ENCODE results near the gene IWS1.
A peak's percentile ranks its signal among the peaks of the same experiment; 100 is the strongest.

IWS1 gene

GRCh38 chr2:127511917-127512316 is 14.4 kb downstream of the IWS1 start:
- DNase-seq = no peak
- intact Hi-C loops (cut with DNase I) = no loop called here

GRCh38 chr2:127511090-127511695 is 15.1 kb downstream of the IWS1 start:
- no peak for DNase-seq
- intact Hi-C loops (cut with DNase I) = no loop called here

GRCh38 chr2:127510073-127510472 is 16.2 kb downstream of the IWS1 start:
- intact Hi-C loops (cut with DNase I) = no loop called here
- DNase-seq = no peak

- intact Hi-C loops (cut with DNase I) = no loop called here
- DNase-seq = peak; percentile 19 to 91 (median 72)
These were observed 17.7 kb downstream of the IWS1 start for GRCh38 chr2:127508631-127509034.

GRCh38 chr2:127508023-127508630 is 18.2 kb downstream of the IWS1 start:
- intact Hi-C loops (cut with DNase I) = no loop called here
- no peak for DNase-seq

GRCh38 chr2:127506510-127506909 is 19.8 kb downstream of the IWS1 start:
- DNase-seq = no peak
- intact Hi-C loops (cut with DNase I) = no loop called here

GRCh38 chr2:127504552-127505430 is 21.5 kb downstream of the IWS1 start:
- intact Hi-C loops (cut with DNase I) = no loop called here
- no peak for DNase-seq

GRCh38 chr2:127503491-127503890 is 22.8 kb downstream of the IWS1 start:
- no peak for DNase-seq
- intact Hi-C loops (cut with DNase I) = no loop called here

- intact Hi-C loops (cut with DNase I) = no loop called here
- DNase-seq = no peak
These were observed 27.9 kb downstream of the IWS1 start for GRCh38 chr2:127498386-127498785.

GRCh38 chr2:127490283-127490682 is 36.0 kb downstream of the IWS1 start:
- intact Hi-C loops (cut with DNase I) = no loop called here
- no peak for DNase-seq

GRCh38 chr2:127486247-127487058 is 39.8 kb downstream of the IWS1 start:
- intact Hi-C loops (cut with DNase I) = no loop called here
- DNase-seq = no peak

GRCh38 chr2:127485694-127486071 is 40.6 kb downstream of the IWS1 start:
- no peak for DNase-seq
- intact Hi-C loops (cut with DNase I) = no loop called here

- intact Hi-C loops (cut with DNase I) = no loop called here
These were observed 41.1 kb downstream of the IWS1 start for GRCh38 chr2:127485051-127485693.

GRCh38 chr2:127482031-127482430 is 44.3 kb downstream of the IWS1 start:
- intact Hi-C loops (cut with DNase I) = no loop called here

More at GRCh38 chr2:127485051-127485693, 41.1 kb downstream of the IWS1 start:
- no peak for DNase-seq

GRCh38 chr2:127479866-127480743 is 46.2 kb downstream of the IWS1 start:
- no peak for DNase-seq
- intact Hi-C loops (cut with DNase I) = loop anchor here (10.0 kb wide), 1 partner anchor 155 kb away; no protein-coding TSS in a partner anchor

More at GRCh38 chr2:127482031-127482430, 44.3 kb downstream of the IWS1 start:
- no peak for DNase-seq

- DNase-seq = peak in 1 of 42 donors; percentile 16
- intact Hi-C loops (cut with DNase I) = loop anchor here (10.0 kb wide), 1 partner anchor 155 kb away; no protein-coding TSS in a partner anchor
These were observed 47.0 kb downstream of the IWS1 start for GRCh38 chr2:127479219-127479825.

GRCh38 chr2:127475788-127476187 is 50.5 kb downstream of the IWS1 start:
- DNase-seq = no peak
- intact Hi-C loops (cut with DNase I) = loop anchor here (10.0 kb wide), 1 partner anchor 151 kb away; no protein-coding TSS in a partner anchor
